GM21515 (cell line): ENCODE measurements around the gene FTH1.

Source experiments
- ATAC-seq: cut with Tn5 transposase; IDR thresholded peaks from one replicate; pipeline ENCODE4 v1.9.1; 2021; ENCODE audit not compliant: unreplicated experiment

Gene FTH1

GRCh38 chr11:61949169-61950034 is 18.0 kb downstream of the FTH1 start:
- no peak for ATAC-seq

GRCh38 chr11:61948505-61948904 is 18.9 kb downstream of the FTH1 start:
- no peak for ATAC-seq

GRCh38 chr11:61947486-61948210 is 19.8 kb downstream of the FTH1 start:
- ATAC-seq, result no peak

GRCh38 chr11:61946894-61947293 is 20.5 kb downstream of the FTH1 start:
- no peak for ATAC-seq

GRCh38 chr11:61945191-61945590 is 22.2 kb downstream of the FTH1 start:
- no peak for ATAC-seq

- ATAC-seq, result no peak
Observed at GRCh38 chr11:61940466-61940865, 27.0 kb downstream of the FTH1 start.

- no peak for ATAC-seq
Observed at GRCh38 chr11:61935861-61936260, 31.6 kb downstream of the FTH1 start.

- no peak for ATAC-seq
Observed at GRCh38 chr11:61930933-61931332, 36.5 kb downstream of the FTH1 start.

- ATAC-seq, result no peak
Observed at GRCh38 chr11:61928606-61929005, 38.8 kb downstream of the FTH1 start.

GRCh38 chr11:61927501-61927900 is 39.9 kb downstream of the FTH1 start:
- no peak for ATAC-seq

- ATAC-seq, result no peak
Observed at GRCh38 chr11:61926235-61926634, 41.2 kb downstream of the FTH1 start.

GRCh38 chr11:61925736-61926135 is 41.7 kb downstream of the FTH1 start:
- no peak for ATAC-seq

- no peak for ATAC-seq
Observed at GRCh38 chr11:61924064-61924455, 43.4 kb downstream of the FTH1 start.

GRCh38 chr11:61923166-61924063 is 44.0 kb downstream of the FTH1 start:
- no peak for ATAC-seq

GRCh38 chr11:61922539-61922938 is 44.9 kb downstream of the FTH1 start:
- ATAC-seq, result no peak

- no peak for ATAC-seq
Observed at GRCh38 chr11:61921446-61921845, 46.0 kb downstream of the FTH1 start.

- ATAC-seq, result no peak
Observed at GRCh38 chr11:61919705-61920631, 47.5 kb downstream of the FTH1 start.

GRCh38 chr11:61918938-61919704 is 48.3 kb downstream of the FTH1 start:
- ATAC-seq, result no peak

GRCh38 chr11:61918251-61918937 is 49.0 kb downstream of the FTH1 start:
- no peak for ATAC-seq
